Measurements from ENCODE around the gene XXYLT1.
"Not testable (repeated sequence)": the region's sequence is repeated elsewhere in the genome, so short reads cannot be mapped to it uniquely, and the experiment has no call there.

Gene XXYLT1

DNA sequence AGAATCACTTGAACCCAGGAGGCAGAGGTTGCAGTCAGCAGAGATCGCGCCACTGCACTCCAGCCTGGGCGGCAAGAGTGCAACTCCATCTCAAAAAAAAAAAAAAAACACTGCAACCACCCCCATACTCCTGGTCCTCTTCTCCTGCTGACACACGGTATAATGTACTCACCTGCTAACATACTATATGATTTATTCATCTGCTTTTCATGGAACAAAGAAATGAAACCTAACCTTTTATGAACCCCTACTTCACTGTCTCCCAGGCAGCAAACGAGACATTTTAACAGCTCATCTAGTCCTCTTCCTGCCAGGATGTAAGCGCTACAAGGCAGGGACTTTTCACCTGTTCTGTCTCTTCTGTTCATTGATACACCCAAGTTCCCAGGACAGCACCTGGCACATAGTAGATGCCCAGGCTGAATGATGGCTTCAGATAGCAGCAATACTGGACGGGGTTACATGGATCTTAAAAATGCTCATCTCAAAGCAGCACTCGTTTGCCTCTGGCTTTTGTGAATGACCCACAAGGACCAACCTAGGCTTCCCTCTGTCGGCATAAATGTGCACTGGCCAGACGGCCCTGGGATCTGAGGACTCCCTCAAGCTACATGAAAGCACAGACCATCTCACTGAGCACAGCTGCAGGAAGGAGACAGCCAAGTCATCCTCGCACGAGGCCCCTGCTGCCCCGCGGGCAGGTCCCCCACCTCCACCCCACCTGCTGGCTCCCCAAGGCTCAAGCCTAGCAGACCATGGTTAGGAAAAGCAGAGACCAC is 20.3 kb downstream of the XXYLT1 start:
- no peak for DNase-seq (ENCODE audit: low spot score)

DNA sequence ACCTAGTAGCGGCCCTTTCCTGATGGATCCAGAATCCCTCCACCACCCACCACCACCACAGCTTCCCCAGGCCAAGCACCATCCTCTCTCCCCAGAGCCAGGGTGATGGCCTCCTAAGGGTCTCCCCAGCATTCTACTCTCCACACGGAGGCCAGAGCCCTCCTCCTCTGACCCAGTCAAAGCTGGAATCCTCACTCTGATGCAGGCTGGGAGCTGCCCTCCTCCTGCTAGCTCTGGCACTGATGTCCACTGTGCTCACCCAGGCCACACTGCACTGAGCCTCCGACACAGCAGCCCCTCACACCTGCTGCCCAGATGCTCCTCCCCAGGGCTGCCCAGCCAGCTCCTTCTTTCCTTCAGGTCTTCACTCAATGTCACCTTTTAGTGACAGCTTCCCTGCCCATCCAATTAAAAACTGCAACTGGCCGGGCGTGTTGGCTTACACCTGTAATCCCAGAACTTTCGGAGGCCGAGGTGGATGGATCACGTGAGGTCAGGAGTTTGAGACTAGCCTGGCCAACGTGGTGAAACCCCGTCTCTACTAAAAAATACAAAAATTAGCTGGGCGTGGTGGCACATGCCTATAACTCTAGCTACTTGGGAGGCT is 21.0 kb downstream of the XXYLT1 start:
- DNase-seq (ENCODE audit: low spot score), result no peak

GRCh38 chr3:195249057-195249770 is 21.7 kb downstream of the XXYLT1 start:
- no peak for DNase-seq (ENCODE audit: low spot score)

GRCh38 chr3:195248281-195248680 is 22.7 kb downstream of the XXYLT1 start:
- DNase-seq (ENCODE audit: low spot score), result no peak

GRCh38 chr3:195247863-195248189 is 23.1 kb downstream of the XXYLT1 start:
- DNase-seq (ENCODE audit: low spot score), result no peak

DNA sequence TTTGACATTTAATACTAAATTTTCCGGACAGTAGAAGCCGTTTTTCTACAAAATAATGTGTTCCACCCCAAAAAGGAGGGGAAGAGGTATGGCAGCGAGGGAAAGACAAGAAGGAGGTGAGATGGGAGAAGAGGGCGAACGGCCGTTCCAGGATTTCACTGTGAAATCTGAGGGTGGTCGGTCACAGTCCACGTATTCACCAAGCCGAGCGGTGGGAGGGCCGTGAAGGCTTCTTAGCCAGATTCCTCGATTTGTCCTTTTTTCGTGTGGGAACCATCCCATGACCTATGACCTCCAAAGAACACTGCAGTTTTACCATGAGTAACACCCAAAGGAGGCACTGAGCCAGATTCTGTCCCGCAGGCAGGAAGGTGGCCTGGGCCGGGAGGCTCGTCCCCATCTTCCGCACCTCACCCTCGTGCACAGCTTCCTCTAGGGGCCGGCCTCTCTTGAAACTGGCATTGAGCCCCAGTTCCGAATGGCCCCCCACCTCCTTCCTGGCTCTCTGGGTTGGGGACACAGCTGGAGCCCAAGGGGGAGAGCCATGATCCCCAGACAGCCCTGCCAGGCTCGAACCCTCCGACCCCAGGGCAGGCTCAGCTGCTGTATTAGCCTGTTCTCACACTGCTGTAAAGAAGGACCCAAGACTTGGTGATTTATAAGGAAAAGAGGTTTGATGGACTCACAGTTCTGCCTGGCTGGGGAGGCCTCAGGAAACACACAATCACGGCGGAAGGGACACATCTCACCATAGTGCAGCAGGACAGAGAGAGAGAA is 23.7 kb downstream of the XXYLT1 start:
- DNase-seq (ENCODE audit: low spot score), result no peak

DNA sequence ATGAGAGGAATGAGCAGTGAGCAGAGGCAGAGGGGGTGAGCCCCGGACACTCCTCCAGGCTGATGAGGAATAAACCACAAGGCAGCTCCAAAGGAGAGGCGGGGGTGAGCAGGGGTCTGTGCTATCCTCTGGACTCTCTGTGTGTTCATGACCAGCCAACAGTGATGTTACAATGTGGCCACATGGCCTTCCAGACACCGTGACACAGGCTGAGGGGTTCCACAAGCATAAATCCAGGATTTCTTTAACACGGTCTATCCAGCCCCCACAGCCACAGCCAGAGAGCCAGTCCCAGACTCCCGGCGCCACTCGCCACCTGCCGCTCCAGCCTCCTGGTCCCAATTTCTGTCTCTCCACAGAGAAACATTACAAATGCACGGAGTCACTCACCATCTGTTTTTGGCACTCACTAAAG is 24.4 kb downstream of the XXYLT1 start:
- DNase-seq (ENCODE audit: low spot score), result no peak

DNA sequence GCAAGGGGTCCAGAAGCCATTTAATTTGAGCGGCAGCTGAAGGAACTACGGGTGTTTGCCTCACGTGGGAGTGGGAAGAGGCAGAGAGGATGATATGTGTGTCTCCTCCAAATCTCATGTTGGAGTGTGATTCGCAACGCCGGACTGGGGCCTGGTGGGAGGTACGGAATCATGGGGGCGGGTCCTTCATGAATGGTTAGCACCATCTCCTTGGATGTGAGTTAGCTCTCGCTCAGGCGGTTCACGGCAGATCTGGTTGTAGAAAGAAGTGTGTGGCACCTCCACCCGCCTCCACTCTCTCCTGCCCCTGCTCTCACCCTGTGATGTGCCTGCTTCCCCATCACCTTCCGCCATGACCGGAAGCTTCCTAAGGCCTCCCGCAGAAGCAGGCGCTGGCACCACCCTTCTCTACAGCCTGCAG is 25.4 kb downstream of the XXYLT1 start:
- no peak for DNase-seq (ENCODE audit: low spot score)

- no peak for DNase-seq (ENCODE audit: low spot score)
Observed at GRCh38 chr3:195241592-195242355, 29.2 kb downstream of the XXYLT1 start.

GRCh38 chr3:195240939-195241338 is 30.0 kb downstream of the XXYLT1 start:
- no peak for DNase-seq (ENCODE audit: low spot score)

GRCh38 chr3:195240171-195240701 is 30.7 kb downstream of the XXYLT1 start:
- no peak for DNase-seq (ENCODE audit: low spot score)

- no peak for DNase-seq (ENCODE audit: low spot score)
Observed at GRCh38 chr3:195239121-195239520, 31.8 kb downstream of the XXYLT1 start.

- DNase-seq (ENCODE audit: low spot score), result no peak
Observed at GRCh38 chr3:195238586-195239118, 32.3 kb downstream of the XXYLT1 start.

DNA sequence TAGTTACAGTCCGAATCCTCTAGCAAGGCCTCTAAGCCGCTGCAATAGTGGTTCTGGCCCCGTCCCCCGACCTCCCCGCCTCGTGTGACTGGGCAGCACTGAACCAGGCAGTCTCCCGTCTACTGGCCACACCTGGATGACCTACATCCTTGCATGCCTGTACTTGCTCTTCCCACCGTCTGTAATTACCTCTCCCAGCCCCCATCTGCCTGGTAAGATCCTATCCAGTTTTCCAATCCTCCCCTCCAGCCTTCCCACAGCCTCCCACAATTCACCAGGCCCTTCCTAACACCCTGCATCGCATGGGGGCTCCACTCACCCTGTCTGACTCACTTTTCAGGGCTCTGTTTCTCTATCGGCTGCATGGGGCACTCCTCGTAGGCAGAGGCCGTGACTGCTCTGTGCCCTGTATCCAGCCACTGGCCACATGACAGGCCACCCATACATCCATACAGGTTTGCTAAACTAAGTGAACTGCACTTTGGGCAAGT is 32.8 kb downstream of the XXYLT1 start:
- no peak for DNase-seq (ENCODE audit: low spot score)

GRCh38 chr3:195236801-195237570 is 34.0 kb downstream of the XXYLT1 start:
- no peak for DNase-seq (ENCODE audit: low spot score)

- DNase-seq (ENCODE audit: low spot score), result no peak
Observed at GRCh38 chr3:195236076-195236798, 34.7 kb downstream of the XXYLT1 start.

GRCh38 chr3:195230244-195230643 is 40.7 kb downstream of the XXYLT1 start:
- no peak for DNase-seq (ENCODE audit: low spot score)

DNA sequence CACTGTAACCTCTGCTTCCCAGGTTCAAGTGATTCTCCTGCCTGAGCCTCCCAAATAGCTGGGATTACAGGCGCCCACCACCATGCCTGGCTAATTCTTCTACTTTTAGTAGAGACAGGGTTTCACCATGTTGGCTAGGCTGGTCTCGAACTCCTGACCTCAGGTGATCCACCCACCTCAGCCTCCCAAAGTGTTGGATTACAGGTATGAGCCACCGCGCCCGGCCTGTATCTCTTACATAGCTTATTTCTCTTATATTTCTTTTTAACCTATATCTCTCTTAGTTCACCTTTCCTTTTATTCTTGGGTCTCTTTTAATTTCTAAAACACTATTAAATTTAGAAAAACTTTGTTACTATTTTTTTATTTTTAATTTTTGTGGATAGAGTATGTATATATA is 42.1 kb downstream of the XXYLT1 start:
- not testable (repeated sequence) for DNase-seq (ENCODE audit: low spot score)

GRCh38 chr3:195227871-195228270 is 43.1 kb downstream of the XXYLT1 start:
- no peak for DNase-seq (ENCODE audit: low spot score)

Measured in globus pallidus (tissue), 1 donor.